HepG2 (cell line): ENCODE measurements around the gene CORO1C. TPM values are rescaled to one million over a fixed set of nuclear protein-coding genes. Genes with fewer than 3 reads are reported as not detected.

ENCODE experiments used
- ATAC-seq: fragments of 200-7000 bp; cut with Tn5 transposase; 3 replicates; pipeline ENCODE4 v1.9.1; 2020; ENCODE audit warnings: mild to moderate bottlenecking, moderate library complexity
- BruUV-seq: library from RNA; stranded (reverse); fragments of 400-500 nt; replicated peaks from 2 replicates; lab custom pipeline; 2021; lab: Mats Ljungman, UMichigan
- CTCF ChIA-PET: fragments of 300-600 bp; formaldehyde crosslinking; extraction: SDS; loops from one replicate; lab custom pipeline; 2021; ENCODE audit warnings: low total read pairs, inconsistent platforms, low intra/inter-chr PET ratio; lab: Yijun Ruan, JAX
- POLR2A ChIA-PET: fragments of 350-600 bp; sonication (Branson Sonifier 250); formaldehyde crosslinking; loops from one replicate; lab custom pipeline; 2020; ENCODE audit warnings: antibody characterized with exemption, inconsistent platforms; lab: Yijun Ruan, JAX
- DNase-seq: peaks from one replicate; pipeline ENCODE4 v3.0.0-alpha.2; 2015; ENCODE audit warnings: low spot score
- FAIRE-seq: peaks from 3 replicates; lab custom pipeline; 2011; peaks lifted over from hg19 to GRCh38; lab: Jason Lieb, UNC
- H2AFZ ChIP-seq: one replicate; pipeline ENCODE4 v1.6.1; 2011; ENCODE audit warnings: low read length, inconsistent platforms
- H3K27ac ChIP-seq: fragments of 300-600 bp; 3 replicates; pipeline ENCODE4 v1.8.0; 2011; ENCODE audit warnings: mixed run types, mild to moderate bottlenecking, mixed read lengths, low read length, inconsistent platforms; ENCODE audit not compliant: insufficient read depth; ENCODE audit errors: extremely low read length
- H3K27me3 ChIP-seq, 2 experiments: fragments of 200-600 bp in 1 of 2; 2 replicates in 1 of 2; 3 replicates in 1 of 2; pipeline versions ENCODE4 v1.6.0 to v1.8.0; 2011; ENCODE audit warnings: low read length in 2 of 2, mild to moderate bottlenecking in 2 of 2, moderate library complexity in 2 of 2, inconsistent platforms in 1 of 2; ENCODE audit not compliant: insufficient read depth in 2 of 2, control insufficient read depth in 1 of 2
- H3K36me3 ChIP-seq, 2 experiments: fragments of 200-600 bp in 1 of 2; replicated peaks in 1 of 2; 2 replicates in 1 of 2; 3 replicates in 1 of 2; pipeline versions ENCODE4 v1.5.1 to v1.8.0; 2011; ENCODE audit warnings: low read length in 2 of 2, inconsistent platforms in 1 of 2; ENCODE audit not compliant: insufficient read depth in 2 of 2, control insufficient read depth in 1 of 2
- H3K4me1 ChIP-seq: 2 replicates; pipeline ENCODE4 v1.5.1; 2012; ENCODE audit warnings: low read length, inconsistent platforms; ENCODE audit not compliant: insufficient read depth
- H3K4me2 ChIP-seq: 2 replicates; pipeline ENCODE4 v1.6.0; 2011; ENCODE audit warnings: low read depth, low read length, inconsistent platforms
- H3K4me3 ChIP-seq, 3 experiments: fragments of 200-600 bp in 1 of 3; sonication (generic), shearing (Covaris generic) in 1 of 3; replicated peaks in 1 of 3; 2 replicates each; pipeline ENCODE4 v1.5.1; 2011 to 2016; ENCODE audit warnings: low read length in 3 of 3, inconsistent platforms in 2 of 3, low read depth in 2 of 3, mild to moderate bottlenecking in 2 of 3, control low read depth in 1 of 3, mixed read lengths in 1 of 3; ENCODE audit not compliant: insufficient read depth in 1 of 3
- H3K79me2 ChIP-seq: one replicate; pipeline ENCODE4 v1.6.1; 2011; ENCODE audit warnings: low read length, inconsistent platforms; ENCODE audit not compliant: insufficient read depth
- H3K9ac ChIP-seq: 2 replicates; pipeline ENCODE4 v1.6.0; 2011; ENCODE audit warnings: mild to moderate bottlenecking, low read depth, low read length, inconsistent platforms; ENCODE audit not compliant: insufficient read depth
- H3K9me3 ChIP-seq: 2 replicates; pipeline ENCODE4 v1.5.1; 2012; ENCODE audit warnings: mild to moderate bottlenecking, low read length
- H4K20me1 ChIP-seq: 2 replicates; pipeline ENCODE4 v1.6.0; 2011; ENCODE audit warnings: inconsistent platforms, mild to moderate bottlenecking, low read length, moderate library complexity; ENCODE audit not compliant: insufficient read depth
- BRF2 ChIP-seq: sonication (generic); formaldehyde crosslinking; IDR thresholded peaks from 2 replicates; pipeline ENCODE4 v1.8.1; 2022; ENCODE audit warnings: mild to moderate bottlenecking, missing genetic modification reagents
- ETV5 ChIP-seq: IDR thresholded peaks from 2 replicates; pipeline ENCODE4 v1.6.1; 2018; ENCODE audit warnings: missing biosample characterization, missing genetic modification reagents, inconsistent platforms, borderline replicate concordance
- KLF13 ChIP-seq: sonication (generic); formaldehyde crosslinking; IDR thresholded peaks from 2 replicates; pipeline ENCODE4 v1.4.0; 2020; ENCODE audit warnings: mild to moderate bottlenecking, missing genetic modification reagents
- TGIF2 ChIP-seq: IDR thresholded peaks from 2 replicates; pipeline ENCODE4 v1.6.1; 2016; ENCODE audit warnings: control low read depth, missing compliant biosample characterization
- ZBTB4 ChIP-seq: sonication (generic); formaldehyde crosslinking; IDR thresholded peaks from 2 replicates; pipeline ENCODE4 v1.4.0; 2020; ENCODE audit warnings: missing genetic modification reagents, mild to moderate bottlenecking, borderline replicate concordance
- WGBS: methylation state at CpG from one replicate; pipeline ENCODE4 v1.1.6; 2017; ENCODE audit warnings: low lambda C conversion rate; 5-methylcytosine and 5-hydroxymethylcytosine counted together
- in situ Hi-C: cut with HindIII; loops from 2 replicates; pipeline ENCODE4 v1.10.0; 2017; ENCODE audit warnings: low pct_unique_long_range_greater_than_20kb; ENCODE audit not compliant: extremely low pct_ligation_motif_present
- intact Hi-C: fragments of 100-400 bp; cut with micrococcal nuclease; formaldehyde crosslinking; loops from one replicate; pipeline ENCODE4 v1.10.0; 2022; ENCODE audit not compliant: unreplicated experiment
- polyA plus RNA-seq, 8 experiments: library from polyadenylated mRNA; depleted of rRNA in 3 of 8; stranded (reverse) in 7 of 8; unstranded in 1 of 8; fragments of >200 nt; fragmentation: Illumina TruSeq in 4 of 8; extraction: Trizol in 4 of 8; gene quantifications; 2 replicates each; pipeline versions ENCODE4 v1.2.1 to v1.2.3, GENCODE V29; 2011 to 2016; ENCODE audit warnings: low read depth in 4 of 8, missing spikeins in 1 of 8, mixed read lengths in 1 of 8; ENCODE audit not compliant: insufficient read depth in 1 of 8
- total RNA-seq, 5 experiments: library from RNA; depleted of rRNA; stranded (reverse); fragments of >200 nt; fragmentation: Illumina TruSeq; extraction: Trizol; gene quantifications; 2 replicates each; pipeline ENCODE4 v1.2.3, GENCODE V29; 2016; ENCODE audit warnings: low read depth in 1 of 5

Gene CORO1C
- total and polyA plus RNA-seq, 2 of the 13 experiments (the other 11 are each of a cell fraction or from before 2014, with no cell fraction given), result 73.7 to 131 TPM

- CTCF ChIA-PET, result no interaction called here
- Histone ChIP-seq H3K9ac (no peak overlapping the region), H3K27me3 (peaks cover 1 to 22% of the 10 kb centered on the region in 2 experiments; a peak in 4 of 5 replicates), H4K20me1 (no peaks in the 10 kb centered on the region), H2AFZ (no peak overlapping the region), H3K27ac (no peak overlapping the region), H3K4me2 (no peak overlapping the region), H3K36me3 (no peaks in the 10 kb centered on the region), H3K9me3 (no peaks in the 10 kb centered on the region), H3K4me1 (peaks cover 24% of the 10 kb centered on the region), H3K79me2 (no peaks in the 10 kb centered on the region), H3K4me3 (no peak overlapping the region)
- no peak for FAIRE-seq
- in situ Hi-C loops (no loop called here), intact Hi-C loops (no loop called here)
- DNase-seq, result no peak
- BruUV-seq, result no TSS peak
- POLR2A ChIA-PET, result no interaction called here
- WGBS, result 0% methylated on average over 3 of the region's 5 CpGs
- ATAC-seq, result no peak
- no peak for TF ChIP-seq KLF13 (CRISPR knock-in tag)
Observed at GRCh38 chr12:108608616-108609015, 122.7 kb downstream of the CORO1C start.

- FAIRE-seq, result no peak
- TF ChIP-seq TGIF2 (CRISPR knock-in tag), result no peak
- no peak for TF ChIP-seq ZBTB4 (CRISPR knock-in tag)
- TF ChIP-seq BRF2 (CRISPR knock-in tag), result no peak
- TF ChIP-seq ETV5 (CRISPR knock-in tag), result no peak
Observed at GRCh38 chr12:108607981-108608600, 123.2 kb downstream of the CORO1C start.

More at GRCh38 chr12:108607981-108608600, 123.2 kb downstream of the CORO1C start:
- ChIA-PET POLR2A (no interaction called here), CTCF (no interaction called here)
- H3K27ac ChIP-seq, result no peak overlapping the region
- in situ Hi-C loops, result no loop called here
- ATAC-seq (no peak), DNase-seq (no peak)
- WGBS, result 41% methylated on average over 10 of the region's 10 CpGs
- no TSS peak for BruUV-seq
- no peaks in the 10 kb centered on the region for H3K36me3 ChIP-seq
- H2AFZ ChIP-seq, result no peak overlapping the region
- H3K79me2 ChIP-seq, result no peaks in the 10 kb centered on the region
- H4K20me1 ChIP-seq, result no peaks in the 10 kb centered on the region
- no peak overlapping the region for H3K4me3 ChIP-seq
- intact Hi-C loops, result no loop called here
- no peak overlapping the region for H3K9ac ChIP-seq
- no peaks in the 10 kb centered on the region for H3K9me3 ChIP-seq
- H3K4me1 ChIP-seq, result peaks cover 23% of the 10 kb centered on the region
- peaks cover 2 to 22% of the 10 kb centered on the region in 2 experiments; a peak in 4 of 5 replicates for H3K27me3 ChIP-seq
- H3K4me2 ChIP-seq, result no peak overlapping the region
